Adipocyte (in vitro differentiated cells): Measurements from ENCODE around the gene FAM168A.

Experiments
- DNase-seq: peaks from one replicate; pipeline ENCODE4 v3.0.0-alpha.2; 2015; ENCODE audit warnings: low read depth
- H3K27me3 ChIP-seq: replicated peaks from 2 replicates; pipeline ENCODE4 v1.7.0; 2013; ENCODE audit warnings: mild to moderate bottlenecking, low read length, moderate library complexity; ENCODE audit not compliant: control insufficient read depth, insufficient read depth
- H3K36me3 ChIP-seq: 2 replicates; pipeline ENCODE4 v1.7.0; 2013; ENCODE audit warnings: low read length, mild to moderate bottlenecking, moderate library complexity; ENCODE audit not compliant: control insufficient read depth, insufficient read depth, severe bottlenecking
- H3K4me1 ChIP-seq: 2 replicates; pipeline ENCODE4 v1.7.0; 2013; ENCODE audit warnings: mild to moderate bottlenecking, low read length, moderate library complexity; ENCODE audit not compliant: control insufficient read depth, insufficient read depth
- H3K4me3 ChIP-seq: 2 replicates; pipeline ENCODE4 v1.7.0; 2013; ENCODE audit warnings: mild to moderate bottlenecking, low read length, moderate library complexity
- H3K9ac ChIP-seq: 2 replicates; pipeline ENCODE4 v1.7.0; 2013; ENCODE audit warnings: mild to moderate bottlenecking, low read length, moderate library complexity
- H3K9me3 ChIP-seq: 2 replicates; pipeline ENCODE4 v1.7.0; 2013; ENCODE audit warnings: mild to moderate bottlenecking, low read length, moderate library complexity; ENCODE audit not compliant: control insufficient read depth

The FAM168A gene

DNA sequence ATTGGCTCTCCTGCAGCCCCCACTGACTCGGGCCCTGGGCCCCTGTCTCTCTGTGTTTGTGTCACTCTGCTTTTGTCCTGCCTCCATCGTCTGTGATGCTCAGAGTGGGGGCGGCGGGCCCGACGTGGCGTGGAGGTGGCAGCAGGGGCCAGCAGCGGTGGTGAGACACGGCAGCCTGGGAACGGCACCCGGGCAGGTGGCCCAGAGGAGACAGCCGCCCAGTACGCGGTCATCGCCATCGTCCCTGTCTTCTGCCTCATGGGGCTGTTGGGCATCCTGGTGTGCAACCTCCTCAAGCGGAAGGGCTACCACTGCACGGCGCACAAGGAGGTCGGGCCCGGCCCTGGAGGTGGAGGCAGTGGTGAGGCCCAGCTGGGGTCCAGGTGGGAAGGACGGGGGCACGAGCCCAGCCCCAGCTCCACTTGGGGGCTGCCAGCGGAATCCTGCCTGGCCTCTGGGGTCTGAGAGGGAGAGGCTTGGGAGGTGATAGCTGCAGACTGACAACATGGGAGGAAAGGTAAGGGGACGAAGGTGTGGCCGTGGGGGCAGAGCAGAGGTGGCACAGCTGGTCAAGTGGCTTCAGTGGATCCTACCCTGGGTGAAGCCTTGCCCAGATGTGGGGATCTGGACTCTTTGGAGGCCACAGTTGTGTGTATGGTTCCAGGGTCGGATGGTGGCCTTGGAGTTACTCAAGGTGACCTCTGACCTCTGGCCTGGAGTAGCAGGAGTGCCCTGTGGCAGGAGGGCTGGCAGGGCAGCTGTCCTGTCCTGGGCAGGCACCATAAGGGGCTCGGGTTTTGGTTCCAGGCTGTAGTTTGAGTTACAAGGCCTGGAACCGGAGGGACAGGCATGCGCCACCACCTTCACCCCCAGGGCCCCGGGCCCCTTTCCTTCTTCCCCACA is 205.6 kb downstream of the FAM168A start:
- no peak for DNase-seq
- Histone ChIP-seq H3K36me3 (peaks cover 3% of the 10 kb centered on the region), H3K4me3 (no peak overlapping the region)

DNA sequence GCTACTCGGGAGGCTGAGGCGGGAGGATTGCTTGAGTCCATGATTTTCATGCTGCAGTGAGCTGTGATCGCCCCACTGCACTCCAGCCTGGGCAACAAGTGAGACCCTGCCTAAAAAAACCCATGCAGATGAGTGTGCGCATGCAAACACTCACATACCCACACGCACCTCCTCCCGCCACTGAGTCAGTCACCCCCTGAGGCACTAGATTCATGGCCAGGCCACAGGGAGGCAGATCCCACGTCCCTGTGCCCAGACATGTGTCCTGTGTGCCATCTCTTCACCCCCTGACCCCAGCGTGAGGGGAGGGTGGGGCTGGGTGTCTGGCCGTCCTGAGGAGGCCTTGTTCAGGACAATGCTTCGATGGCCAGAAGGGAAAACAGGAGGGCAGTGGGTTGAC is 206.2 kb downstream of the FAM168A start:
- Histone ChIP-seq H3K27me3 (no peaks in the 10 kb centered on the region), H3K4me3 (no peak overlapping the region), H3K9ac (no peak overlapping the region), H3K9me3 (no peaks in the 10 kb centered on the region), H3K36me3 (peaks cover 3% of the 10 kb centered on the region), H3K4me1 (peaks cover 14% of the 10 kb centered on the region)
- DNase-seq: no peak

More for the DNA sequence above, 205.6 kb downstream of the FAM168A start:
- Histone ChIP-seq H3K9me3 (no peaks in the 10 kb centered on the region), H3K9ac (peak overlapping the region; percentile 15), H3K27me3 (no peaks in the 10 kb centered on the region), H3K4me1 (peaks cover 20% of the 10 kb centered on the region)

DNA sequence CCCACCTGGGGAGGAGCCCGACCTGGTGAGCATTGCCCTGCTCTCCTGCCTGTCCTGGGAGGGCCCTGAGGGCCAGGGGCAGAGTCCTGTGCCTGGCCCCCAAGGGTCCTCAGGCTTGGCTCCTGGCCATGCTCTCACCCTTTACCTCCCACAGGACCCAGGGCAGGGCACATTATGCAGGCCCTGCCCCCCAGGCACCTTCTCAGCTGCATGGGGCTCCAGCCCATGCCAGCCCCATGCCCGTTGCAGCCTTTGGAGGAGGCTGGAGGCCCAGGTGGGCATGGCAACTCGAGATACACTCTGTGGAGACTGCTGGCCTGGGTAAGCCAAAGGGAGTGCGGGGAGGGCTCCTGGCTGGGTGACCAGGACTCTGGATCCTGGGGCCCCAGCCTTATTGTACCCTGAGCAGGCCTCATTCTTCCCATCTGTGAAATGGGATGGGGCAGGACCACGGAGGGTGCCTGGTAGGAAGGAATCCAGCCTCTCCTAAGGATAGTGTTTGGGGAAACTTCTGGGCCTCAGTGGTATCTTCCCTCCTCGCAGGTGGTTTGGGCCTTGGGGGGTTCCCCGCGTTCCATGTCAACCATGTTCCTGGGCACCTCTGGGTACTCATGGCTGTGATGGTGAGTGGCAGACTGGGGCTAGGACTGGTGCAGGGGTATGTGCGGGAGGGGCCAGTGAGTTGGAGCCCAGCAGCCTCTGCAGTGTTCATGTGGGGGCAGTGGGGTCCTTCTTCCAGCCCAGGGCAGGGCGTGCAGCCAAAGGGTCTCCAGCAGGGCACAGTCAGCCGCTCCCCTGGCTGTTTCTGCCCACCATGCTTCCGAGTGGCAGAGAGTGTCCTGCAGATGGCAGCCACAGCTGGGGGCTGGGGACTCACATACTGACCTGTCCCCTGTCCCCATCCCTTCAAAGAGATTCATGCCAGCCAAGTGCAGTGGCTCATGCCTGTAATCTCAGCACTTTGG is 207.0 kb downstream of the FAM168A start:
- H3K9ac ChIP-seq: no peak overlapping the region
- H3K4me1 ChIP-seq: peaks cover 12% of the 10 kb centered on the region

DNA sequence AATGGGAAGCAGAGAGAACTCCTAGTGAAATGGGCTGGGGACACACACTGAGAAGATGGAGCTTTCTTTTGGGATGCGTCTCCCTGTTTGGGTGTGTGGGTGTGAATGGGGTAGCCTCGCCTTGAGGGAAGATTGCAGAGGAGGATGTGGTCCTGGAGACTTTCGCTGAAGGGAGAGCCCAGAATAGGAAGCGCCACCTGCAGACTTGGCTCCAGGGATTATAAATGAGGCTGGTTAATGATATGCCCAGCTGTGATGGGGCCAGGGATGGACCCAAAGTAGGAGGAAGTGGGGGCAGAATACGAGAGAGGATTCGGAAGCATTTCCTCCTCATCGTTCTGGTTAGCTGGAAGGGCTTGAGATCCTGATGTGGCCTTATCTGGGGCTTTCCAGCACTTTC is 208.0 kb downstream of the FAM168A start:
- no peaks in the 10 kb centered on the region for H3K27me3 ChIP-seq
- DNase-seq: no peak
- no peak overlapping the region for H3K4me3 ChIP-seq
- H3K9ac ChIP-seq: no peak overlapping the region
- no peaks in the 10 kb centered on the region for H3K9me3 ChIP-seq
- H3K4me1 ChIP-seq: peaks cover 9% of the 10 kb centered on the region
- peaks cover 3% of the 10 kb centered on the region for H3K36me3 ChIP-seq

More for the DNA sequence above, 207.0 kb downstream of the FAM168A start:
- peaks cover 3% of the 10 kb centered on the region for H3K36me3 ChIP-seq
- no peak overlapping the region for H3K4me3 ChIP-seq
- no peak for DNase-seq
- H3K27me3 ChIP-seq: no peaks in the 10 kb centered on the region
- H3K9me3 ChIP-seq: no peaks in the 10 kb centered on the region

GRCh38 chr11:73389134-73389525 is 208.8 kb downstream of the FAM168A start:
- Histone ChIP-seq H3K4me1 (peaks cover 10% of the 10 kb centered on the region), H3K27me3 (no peaks in the 10 kb centered on the region), H3K4me3 (no peak overlapping the region), H3K9ac (no peak overlapping the region), H3K9me3 (no peaks in the 10 kb centered on the region), H3K36me3 (peaks cover 3% of the 10 kb centered on the region)
- DNase-seq: no peak

DNA sequence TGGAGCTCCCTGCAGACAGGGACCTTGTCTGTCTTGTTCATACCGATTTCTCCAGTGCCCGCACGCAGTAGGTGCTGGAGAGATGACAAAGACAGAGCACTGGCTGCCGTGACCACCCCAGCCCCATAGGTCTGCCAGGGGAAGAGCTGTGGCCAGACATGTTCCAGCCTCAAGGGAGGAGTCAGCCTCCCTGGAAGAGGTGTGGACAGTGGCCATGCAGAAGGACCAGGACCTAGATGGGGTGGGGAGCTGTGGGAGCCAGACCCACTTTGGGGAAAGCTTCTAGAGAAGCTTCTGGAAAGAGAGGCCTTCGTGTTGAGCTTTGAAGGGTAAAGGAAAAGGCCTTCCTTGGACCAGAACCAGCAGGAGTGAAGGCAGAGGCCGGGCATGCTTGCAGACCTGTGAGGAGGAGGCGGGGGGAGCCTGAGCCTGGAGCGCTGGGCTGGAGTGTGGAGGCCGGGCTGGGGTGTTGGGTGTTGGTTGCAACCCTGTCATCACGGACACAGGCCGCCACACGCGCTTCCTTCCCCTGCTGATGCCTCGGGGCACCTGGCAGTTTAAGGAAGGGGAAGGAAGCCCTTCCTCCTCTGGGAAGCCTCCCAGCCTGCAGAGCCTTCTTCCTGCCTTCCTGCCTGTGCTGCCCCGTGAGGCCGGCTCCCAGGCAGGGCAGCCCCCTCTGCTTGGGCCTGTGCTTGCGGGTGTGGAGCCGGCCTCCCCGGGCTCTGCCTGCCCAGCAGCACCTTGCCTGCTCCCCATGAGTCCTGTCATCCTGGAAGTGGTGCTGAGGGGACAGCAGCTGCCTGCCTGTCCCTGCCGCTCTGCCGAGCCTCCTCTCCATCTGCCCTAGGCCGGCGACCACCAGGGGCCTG is 209.4 kb downstream of the FAM168A start:
- H3K9me3 ChIP-seq: no peaks in the 10 kb centered on the region
- no peak for DNase-seq

GRCh38 chr11:73387594-73388264 is 210.2 kb downstream of the FAM168A start:
- H3K4me3 ChIP-seq: no peak overlapping the region
- H3K36me3 ChIP-seq: peaks cover 3% of the 10 kb centered on the region
- H3K4me1 ChIP-seq: peaks cover 17% of the 10 kb centered on the region
- H3K27me3 ChIP-seq: no peaks in the 10 kb centered on the region
- H3K9ac ChIP-seq: no peak overlapping the region
- H3K9me3 ChIP-seq: no peaks in the 10 kb centered on the region
- DNase-seq: peak; percentile 17

More for the DNA sequence above, 209.4 kb downstream of the FAM168A start:
- H3K4me1 ChIP-seq: peaks cover 17% of the 10 kb centered on the region
- no peaks in the 10 kb centered on the region for H3K27me3 ChIP-seq
- H3K36me3 ChIP-seq: peaks cover 3% of the 10 kb centered on the region
- H3K9ac ChIP-seq: no peak overlapping the region
- no peak overlapping the region for H3K4me3 ChIP-seq

GRCh38 chr11:73386546-73386945 is 211.4 kb downstream of the FAM168A start:
- Histone ChIP-seq H3K9me3 (no peaks in the 10 kb centered on the region), H3K4me3 (no peak overlapping the region), H3K4me1 (peaks cover 17% of the 10 kb centered on the region), H3K9ac (peak overlapping the region; percentile 3), H3K27me3 (no peaks in the 10 kb centered on the region), H3K36me3 (peaks cover 3% of the 10 kb centered on the region)
- DNase-seq: no peak

GRCh38 chr11:73386016-73386415 is 211.9 kb downstream of the FAM168A start:
- peak; percentile 33 for DNase-seq
- H3K9ac ChIP-seq: peak overlapping the region; percentile 3
- H3K4me3 ChIP-seq: no peak overlapping the region
- no peaks in the 10 kb centered on the region for H3K27me3 ChIP-seq
- H3K36me3 ChIP-seq: peaks cover under 1% of the 10 kb centered on the region
- H3K9me3 ChIP-seq: no peaks in the 10 kb centered on the region
- peaks cover 17% of the 10 kb centered on the region for H3K4me1 ChIP-seq
